Heart left ventricle (tissue), 13 donors: ENCODE data around the gene ISG20.

Source experiments
- CTCF ChIP-seq, 12 donors: fragments of 200-600 bp; sonication (generic) in 4 of 12; IDR thresholded peaks; one replicate each; pipeline versions ENCODE4 v1.5.0 to v1.8.0; 2018 to 2022; ENCODE audit warnings: antibody characterized with exemption in 12 of 12, mild to moderate bottlenecking in 5 of 12
- POLR2A ChIP-seq, 2 donors: fragments of 450-650 bp; IDR thresholded peaks; one replicate each; pipeline ENCODE4 v1.6.1; 2017; ENCODE audit warnings: antibody characterized with exemption in 2 of 2, mild to moderate bottlenecking in 2 of 2, moderate library complexity in 2 of 2
- donor health status: ischemic (EF 13 %, LVEDD 7.1; RV severe dilation, severe dysfunction).
- donor health status: DM: no; HTN: yes; CAD: no.
- donor health status: DM: no; HTN: no; CAD: no.
- donor health status: ischemic (EF 25% LVEDD 6.9; RV normal size, moderate dysfunction).
- donor health status: ischemic (EF 25% LVEDD 5.7; RV mildly dilated, moderate dysfunction).
- donor health status: ischemic (EF 35%, LVEDD 5.7; RV mildly dilated, moderate dysfunction).
- donor health status: nonischemic (EF 11% LVEDD 7.7; RV severe dilation, severe dysfunction).
- donor health status: DM: yes; HTN: yes; CAD: no.
- donor health status: PGD.
- donor health status: ischemic (EF 29% LVEDD 5.4; RV normal size, mild dysfunction).
- donor health status: nonischemic (EF 23%, LVEDD 6.1; RV moderate dilation, normal function).

GRCh38 chr15:88658070-88658965 is 19.5 kb downstream of the ISG20 start:
- TF ChIP-seq CTCF (IDR thresholded peaks at IDR 0.05): no peak
- TF ChIP-seq POLR2A (IDR thresholded peaks at IDR 0.05): no peak
